ENCODE measurements around the gene LMBRD2.
A peak's percentile ranks its signal among the peaks of the same experiment; 100 is the strongest.
"Not testable (repeated sequence)": the region's sequence is repeated elsewhere in the genome, so short reads cannot be mapped to it uniquely, and the experiment has no call there.

The LMBRD2 gene

DNA sequence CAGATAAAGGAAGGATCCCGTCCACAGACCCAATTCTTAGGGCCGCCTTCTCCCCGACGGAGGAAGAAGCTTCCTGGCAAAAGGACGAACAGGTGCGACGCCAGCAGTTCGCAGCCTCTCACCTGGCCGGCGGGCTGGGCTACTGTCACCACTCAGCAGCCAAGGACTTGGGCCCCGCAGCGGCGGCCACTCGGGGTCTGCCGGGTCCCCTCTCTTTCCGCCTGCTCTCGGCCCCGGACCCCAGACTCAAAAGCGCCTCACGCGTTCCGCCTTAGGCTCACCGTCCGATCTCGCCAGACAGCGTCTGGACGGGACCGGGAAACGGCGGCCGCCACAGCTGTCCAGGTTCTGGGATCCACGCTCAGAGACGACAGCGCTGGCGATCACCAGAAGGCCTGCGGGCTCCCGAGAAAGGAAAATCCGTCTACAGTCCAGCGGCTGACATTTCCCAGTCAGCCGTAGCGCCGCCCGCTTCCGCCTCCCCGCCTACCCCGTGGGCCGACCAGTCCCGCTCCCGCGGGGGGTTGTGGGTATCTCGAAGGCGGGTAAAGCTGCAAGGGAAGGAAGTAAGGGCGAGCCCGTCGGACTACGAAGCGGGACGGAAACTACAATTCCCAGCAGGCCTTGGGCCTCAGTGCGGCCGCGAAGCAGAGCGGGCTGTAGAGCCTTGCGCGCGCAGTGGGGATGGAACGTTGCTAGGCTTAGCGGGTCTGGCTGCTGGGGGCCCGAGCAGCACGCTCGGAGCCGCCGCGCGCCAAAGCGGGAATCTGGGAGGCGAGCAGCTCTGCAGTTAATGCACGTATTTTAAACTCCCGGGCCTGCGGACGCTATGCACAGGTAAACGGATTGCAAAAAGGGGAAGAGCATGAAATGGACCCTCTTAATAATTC is at the start of gene LMBRD2, which contains the start of gene SKP2:
TSS of gene LMBRD2 (minus strand) at position 454 of the 890 bp plus-strand sequence. CDS start 8,538 bp downstream, outside the sequence.
TSS of gene SKP2 (plus strand) at position 678 of the 890 bp plus-strand sequence. CDS start at position 830, 152 bp downstream.
- DNase-seq (ENCODE audit: low read depth in 2 of 3, low spot score in 1 of 3) = peak; percentile 93 to 95 (median 95)

DNA sequence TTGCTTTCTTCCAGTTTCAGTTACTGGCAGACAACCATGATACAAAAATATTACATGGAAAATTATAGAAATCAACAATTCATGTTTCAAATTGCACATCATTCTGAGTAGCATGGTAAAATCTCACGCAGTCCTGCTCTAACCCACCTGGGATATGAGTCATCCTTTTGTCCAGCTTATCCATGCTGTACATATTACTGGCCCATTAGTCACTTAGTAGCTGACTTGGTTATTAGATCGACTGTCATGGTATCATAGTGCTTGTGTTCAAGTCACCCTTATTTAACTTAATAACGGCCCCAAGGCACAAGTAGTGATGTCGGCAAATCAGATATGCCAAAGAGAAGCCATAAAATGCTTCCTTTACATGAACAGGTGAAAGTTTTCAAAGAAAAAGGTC is 48.8 kb upstream of the LMBRD2 start:
- DNase-seq (ENCODE audit: low read depth in 2 of 3, low spot score in 1 of 3) = no peak

DNA sequence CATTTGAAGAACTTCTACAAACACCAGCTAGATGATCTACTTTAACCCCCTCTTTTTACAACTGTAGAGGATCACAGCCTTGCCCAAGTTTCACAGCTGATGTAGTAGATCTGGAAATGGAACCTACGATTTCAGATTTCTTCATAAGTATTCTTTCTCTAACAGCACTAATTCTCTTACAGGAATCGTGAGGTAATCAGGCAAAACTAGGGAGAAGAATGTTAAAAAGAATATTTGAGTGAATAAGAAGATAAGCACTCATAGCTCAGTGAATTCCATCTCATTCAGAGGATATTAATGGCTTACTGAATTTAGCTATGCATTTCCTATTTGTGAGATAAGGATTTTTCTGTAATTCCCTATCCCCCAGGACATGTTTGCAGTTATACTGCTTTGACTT is 47.9 kb upstream of the LMBRD2 start:
- no peak for DNase-seq (ENCODE audit: low read depth in 2 of 3, low spot score in 1 of 3)

DNA sequence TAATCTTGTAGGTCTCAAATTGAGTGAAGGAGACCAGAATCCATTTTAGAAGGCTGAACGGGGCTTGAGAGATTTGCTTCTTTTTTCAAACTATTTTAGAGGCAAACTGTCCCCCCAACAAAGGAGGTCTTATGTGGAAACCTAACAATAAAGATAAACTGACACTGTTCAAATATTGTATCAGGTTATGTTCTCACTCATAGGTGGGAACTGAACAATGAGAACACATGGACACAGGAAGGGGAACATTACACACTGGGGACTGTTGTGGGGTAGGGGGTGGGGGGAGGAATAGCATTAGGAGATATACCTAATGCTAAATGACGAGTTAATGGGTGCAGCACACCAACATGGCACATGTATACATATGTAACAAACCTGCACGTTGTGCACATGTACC is 47.1 kb upstream of the LMBRD2 start:
- not testable (repeated sequence) for DNase-seq (ENCODE audit: low read depth in 2 of 3, low spot score in 1 of 3)

DNA sequence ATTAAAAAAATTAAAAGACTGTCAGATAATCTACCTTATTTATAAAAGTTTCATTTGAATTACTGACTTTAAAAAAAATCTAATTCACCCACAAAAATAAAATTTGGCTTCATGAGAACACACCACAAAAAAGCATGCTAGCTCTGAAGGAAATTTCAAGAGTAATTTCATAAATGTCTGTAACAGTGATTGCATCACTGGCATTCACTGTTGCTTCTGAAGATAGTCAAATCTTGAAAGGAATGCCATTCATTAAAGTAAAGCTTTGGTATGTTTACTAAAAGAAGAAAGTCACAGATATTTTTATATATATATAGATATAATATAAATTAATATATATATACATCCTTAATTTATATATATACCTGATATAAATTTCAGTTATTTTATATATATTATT is 46.6 kb upstream of the LMBRD2 start:
- no peak for DNase-seq (ENCODE audit: low read depth in 2 of 3, low spot score in 1 of 3)

DNA sequence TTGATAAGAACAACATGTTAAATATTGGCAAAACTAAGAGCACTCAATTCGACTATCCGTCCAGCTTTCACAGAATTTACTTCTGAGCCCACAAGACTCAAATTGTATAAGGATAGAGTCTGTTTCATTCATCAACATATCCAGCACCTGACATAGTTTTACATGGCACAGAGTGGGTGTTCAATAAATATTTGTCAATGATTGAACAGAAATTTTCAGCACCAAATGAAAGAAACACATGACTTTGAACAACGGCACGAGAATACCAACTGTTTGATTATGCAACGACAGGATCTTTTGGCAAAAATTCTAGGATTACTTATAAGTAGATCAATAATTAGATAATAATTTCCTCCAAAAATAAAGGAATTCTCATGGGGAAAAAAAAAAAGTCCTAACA is 42.1 kb upstream of the LMBRD2 start:
- no peak for DNase-seq (ENCODE audit: low read depth in 2 of 3, low spot score in 1 of 3)

DNA sequence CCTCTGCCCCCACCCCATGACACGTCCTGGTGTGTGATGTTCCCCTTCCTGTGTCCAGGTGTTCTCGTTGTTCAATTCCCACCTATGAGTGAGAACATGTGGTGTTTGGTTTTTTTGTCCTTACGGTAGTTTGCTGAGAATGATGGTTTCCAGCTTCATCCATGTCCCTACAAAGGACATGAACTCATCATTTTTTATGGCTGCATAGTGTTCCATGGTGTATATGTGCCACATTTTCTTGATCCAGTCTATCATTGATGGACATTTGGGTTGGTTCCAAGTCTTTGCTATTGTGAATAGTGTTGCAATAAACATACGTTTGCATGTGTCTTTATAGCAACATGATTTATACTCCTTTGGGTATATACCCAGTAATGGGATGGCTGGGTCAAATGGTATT is 32.7 kb upstream of the LMBRD2 start:
- not testable (repeated sequence) for DNase-seq (ENCODE audit: low read depth in 2 of 3, low spot score in 1 of 3)

DNA sequence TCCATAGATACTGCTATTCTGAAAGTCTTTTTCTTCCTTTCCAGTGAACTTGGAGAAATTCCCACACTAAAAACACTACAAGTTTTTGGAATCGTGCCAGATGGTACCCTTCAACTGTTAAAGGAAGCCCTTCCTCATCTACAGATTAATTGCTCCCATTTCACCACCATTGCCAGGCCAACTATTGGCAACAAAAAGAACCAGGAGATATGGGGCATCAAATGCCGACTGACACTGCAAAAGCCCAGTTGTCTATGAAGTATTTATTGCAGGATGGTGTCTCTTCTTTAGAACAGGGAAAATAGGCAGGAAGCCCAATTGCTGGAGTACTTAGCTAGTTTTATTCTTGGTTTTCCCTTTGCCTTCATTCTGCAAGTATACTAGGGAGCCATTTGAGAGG is 30.1 kb upstream of the LMBRD2 start:
- no peak for DNase-seq (ENCODE audit: low read depth in 2 of 3, low spot score in 1 of 3)

DNA sequence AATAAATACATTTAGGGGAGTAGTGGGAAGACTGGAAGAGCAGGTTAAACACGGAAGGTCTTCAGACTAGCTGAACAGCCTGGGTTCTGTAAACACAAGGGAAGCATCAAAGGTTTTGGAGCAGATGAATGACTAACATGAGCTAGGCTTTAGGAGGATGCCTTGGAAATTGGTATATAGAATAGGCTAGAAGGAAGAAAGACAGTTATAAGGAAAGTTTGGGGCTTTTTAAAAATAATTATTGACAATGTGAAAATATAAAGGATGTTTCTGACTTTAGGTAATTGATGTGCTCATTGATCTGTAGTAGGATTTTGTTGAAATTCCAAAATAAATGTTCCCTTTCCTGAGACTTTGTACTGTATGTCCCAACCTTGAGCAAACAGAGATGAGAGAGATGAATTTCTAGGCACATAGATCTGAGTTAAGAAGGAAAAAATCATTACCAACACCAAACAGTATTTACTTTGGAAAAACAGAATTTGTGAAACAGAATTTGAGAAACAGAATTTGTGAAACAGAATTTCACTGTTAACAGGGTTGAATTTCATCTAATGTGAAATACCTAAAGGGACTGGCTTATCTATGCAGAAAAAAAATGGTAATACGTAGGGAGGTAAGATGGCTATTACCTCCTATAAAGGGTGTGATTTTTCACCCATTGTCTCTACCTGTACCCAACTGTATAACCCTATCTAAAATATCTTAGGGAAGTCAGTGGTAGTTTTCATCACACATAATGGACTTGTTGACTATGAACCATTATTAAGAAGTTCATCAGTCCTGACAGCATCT is 29.1 kb upstream of the LMBRD2 start:
- DNase-seq (ENCODE audit: low read depth in 2 of 3, low spot score in 1 of 3) = no peak

DNA sequence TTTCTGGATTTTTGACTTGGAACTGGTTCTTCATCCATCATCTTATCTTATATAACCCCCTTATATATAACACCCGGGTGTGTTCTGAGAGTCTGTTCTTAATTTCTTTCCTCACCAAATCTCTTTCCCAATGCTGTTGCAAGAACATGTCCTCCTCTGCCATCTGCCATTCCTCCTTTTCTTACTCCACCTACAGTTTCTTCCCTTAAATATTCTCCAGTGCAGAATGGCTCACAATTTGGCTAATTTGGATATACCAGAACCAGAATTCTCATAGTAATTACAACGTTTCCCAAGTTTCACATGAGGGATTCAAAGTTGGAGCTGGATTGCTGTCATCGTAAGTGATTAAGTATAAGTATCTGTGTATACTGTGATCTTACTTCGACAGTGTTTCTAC is 28.3 kb upstream of the LMBRD2 start:
- DNase-seq (ENCODE audit: low read depth in 2 of 3, low spot score in 1 of 3) = no peak

DNA sequence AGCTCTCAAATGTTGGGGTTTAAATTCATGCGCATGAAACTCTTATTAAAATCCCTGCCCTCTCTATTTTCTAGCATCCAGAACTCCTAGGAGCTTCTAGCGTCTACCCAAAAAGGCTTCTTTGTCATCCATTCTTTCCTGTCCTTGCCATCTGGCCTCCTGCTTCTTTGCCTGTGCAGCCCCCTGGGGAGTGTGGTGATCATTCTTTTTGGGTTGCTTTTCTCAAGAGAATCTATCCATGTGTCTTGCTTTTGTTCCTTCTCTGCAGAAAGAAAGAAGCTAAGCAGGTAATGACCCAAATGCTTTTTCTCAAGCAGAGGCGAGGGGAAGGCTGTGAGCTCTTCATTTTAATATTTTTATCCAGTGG is 26.8 kb upstream of the LMBRD2 start:
- no peak for DNase-seq (ENCODE audit: low read depth in 2 of 3, low spot score in 1 of 3)

DNA sequence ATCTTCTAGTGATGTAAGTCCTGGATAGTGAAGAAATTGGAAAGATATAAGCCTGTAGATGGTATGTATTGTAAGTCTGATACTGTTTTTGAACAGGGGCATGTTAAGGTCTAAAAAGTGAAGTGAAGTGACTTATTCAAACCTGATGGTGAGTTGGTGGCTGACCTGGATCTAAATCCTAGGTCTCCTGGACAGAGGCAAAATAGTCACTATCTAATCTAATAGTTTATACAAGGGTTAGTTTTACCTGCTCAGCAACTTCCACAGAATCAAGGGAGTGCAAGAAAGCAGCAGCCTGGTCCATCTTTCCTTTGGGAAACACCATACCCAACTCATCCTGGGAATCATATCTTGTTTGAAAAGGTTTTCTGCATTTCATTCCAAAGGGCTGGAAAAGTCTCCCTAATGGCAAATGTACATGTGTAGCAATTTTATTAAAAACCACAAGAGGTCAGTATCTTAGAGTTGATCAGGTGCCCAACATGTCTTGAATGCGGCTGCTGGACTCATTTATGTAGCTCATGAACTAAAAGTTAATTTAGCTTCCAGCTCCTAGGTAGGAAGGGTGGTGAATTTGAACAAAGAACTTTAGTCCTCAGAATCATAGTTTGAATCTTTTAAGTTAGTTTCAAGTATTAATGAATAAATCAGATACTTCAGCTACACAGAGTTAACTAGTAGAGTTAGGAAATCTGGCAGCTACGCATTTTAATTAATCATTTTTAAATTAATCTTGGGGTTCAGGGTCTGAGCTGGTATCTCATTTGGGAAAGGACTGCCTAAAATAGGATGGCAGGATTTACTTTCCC is 26.2 kb upstream of the LMBRD2 start:
- no peak for DNase-seq (ENCODE audit: low read depth in 2 of 3, low spot score in 1 of 3)

DNA sequence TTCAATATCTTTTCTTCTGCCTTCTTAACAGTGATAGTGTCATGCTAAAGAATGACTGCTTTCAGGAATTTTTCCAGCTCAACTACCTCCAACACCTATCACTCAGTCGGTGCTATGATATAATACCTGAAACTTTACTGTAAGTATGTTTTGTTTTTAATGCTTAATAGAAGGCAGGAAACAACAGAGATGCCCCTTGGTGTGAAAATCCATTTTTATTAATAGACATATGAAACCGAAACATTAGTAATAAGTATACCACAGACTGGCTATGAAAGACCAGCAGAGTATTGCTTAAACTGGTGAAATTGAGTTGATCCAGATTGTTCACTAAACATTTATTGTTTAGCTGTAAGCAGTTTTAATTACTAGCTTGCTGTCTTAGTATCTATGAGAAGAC is 25.5 kb upstream of the LMBRD2 start:
- no peak for DNase-seq (ENCODE audit: low read depth in 2 of 3, low spot score in 1 of 3)

DNA sequence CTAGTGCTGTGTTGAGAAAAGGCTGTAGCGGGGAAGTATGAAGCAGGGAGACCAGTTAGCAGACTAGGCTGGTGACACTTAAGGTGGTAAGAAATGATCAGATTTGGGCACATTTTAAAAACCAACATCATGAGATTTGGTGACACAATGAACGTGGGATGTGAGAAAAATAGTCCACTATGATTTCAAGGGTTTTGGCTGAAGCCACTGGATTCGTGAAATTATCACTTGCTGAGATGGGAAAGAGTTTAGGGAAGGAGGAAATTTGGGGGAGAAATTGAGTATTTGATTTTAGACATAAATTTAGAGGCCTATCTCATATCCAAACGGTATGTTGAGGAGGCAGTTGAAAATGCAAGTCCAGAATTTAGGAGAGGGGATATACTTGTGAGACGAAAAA is 23.4 kb upstream of the LMBRD2 start:
- DNase-seq (ENCODE audit: low read depth in 2 of 3, low spot score in 1 of 3) = no peak

DNA sequence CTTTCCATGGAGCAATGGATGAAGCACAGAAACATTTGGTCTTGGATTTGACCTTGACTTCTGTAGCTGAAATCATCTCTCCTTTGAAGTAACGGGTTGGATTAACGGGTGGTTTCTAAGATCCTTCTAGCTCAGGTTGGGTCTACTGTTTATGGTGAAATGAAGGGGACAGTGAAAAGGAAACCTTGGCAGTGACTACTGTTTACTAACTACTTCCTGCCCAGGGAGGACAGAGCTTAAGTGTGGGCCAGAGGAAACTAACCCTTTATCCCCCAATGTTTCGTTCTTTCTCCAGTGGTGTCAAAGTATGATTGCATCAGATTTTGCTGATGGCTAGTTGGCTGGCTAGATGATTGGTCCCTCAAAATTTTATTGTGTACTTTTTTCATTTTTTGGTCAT is 22.4 kb upstream of the LMBRD2 start:
- DNase-seq (ENCODE audit: low read depth in 2 of 3, low spot score in 1 of 3) = no peak

DNA sequence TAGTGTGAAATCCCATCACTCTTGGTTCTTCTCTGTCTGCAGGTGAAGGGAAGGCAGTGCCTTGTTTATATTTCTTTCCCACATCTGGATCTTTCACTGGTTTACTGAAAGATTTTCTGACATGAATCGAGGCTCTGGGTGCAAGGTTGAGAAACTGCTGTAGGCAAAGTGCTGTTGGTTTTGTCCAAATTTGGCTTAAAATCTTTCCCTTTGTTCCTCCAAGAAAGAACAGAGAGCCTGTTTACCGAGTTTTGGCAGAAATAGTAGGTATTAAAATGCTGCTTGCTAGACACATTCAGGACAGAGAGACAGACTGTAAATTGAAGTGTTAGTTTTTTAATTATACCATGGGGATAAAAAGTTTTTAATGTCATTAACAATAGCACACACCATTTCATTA is 21.7 kb upstream of the LMBRD2 start:
- no peak for DNase-seq (ENCODE audit: low read depth in 2 of 3, low spot score in 1 of 3)

DNA sequence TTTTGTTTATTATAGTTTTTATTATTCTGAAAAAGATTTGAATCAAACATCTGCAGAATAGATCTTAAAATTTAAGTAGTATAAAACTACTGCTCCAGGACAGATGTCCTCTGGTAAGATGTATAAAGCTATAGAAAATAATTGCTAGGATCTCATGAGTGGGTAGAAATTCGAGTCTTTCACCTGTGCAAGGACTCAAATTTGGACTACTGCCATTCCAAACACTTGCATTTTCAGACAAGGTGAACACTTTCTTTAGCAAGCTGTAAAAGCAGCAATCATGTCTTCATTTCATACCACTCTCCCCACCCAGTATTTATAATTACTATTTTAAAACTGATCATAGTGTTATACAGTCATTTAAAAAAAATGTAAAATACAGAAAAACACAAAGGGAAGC is 20.9 kb upstream of the LMBRD2 start:
- no peak for DNase-seq (ENCODE audit: low read depth in 2 of 3, low spot score in 1 of 3)

DNA sequence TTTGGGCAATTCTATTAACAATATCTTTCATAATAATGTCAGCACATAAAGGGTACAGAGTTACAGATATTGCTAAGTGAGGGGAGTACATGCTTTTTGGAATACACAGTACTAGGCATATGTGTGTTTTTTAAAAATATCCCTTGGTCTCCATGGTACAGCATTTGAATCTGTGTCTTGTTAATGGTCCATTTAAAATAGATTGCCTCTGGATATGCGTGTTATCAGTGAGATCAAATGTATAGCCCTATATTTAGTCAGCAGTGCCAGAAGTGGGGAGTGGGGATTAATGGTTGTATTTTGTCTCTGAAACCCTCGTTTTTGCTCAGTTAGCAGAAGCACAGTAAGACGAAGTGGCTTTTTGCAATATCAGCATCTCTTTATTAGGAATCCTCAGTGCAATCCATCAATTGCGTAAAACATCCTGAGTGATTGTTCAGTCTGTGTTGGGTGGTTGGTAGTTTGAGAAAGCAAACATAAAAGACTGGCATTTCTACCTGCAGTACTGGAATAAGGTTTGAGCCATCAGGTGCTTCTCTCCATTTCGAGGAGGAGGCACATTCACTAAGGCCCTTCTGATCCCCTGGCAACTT is 19.2 kb upstream of the LMBRD2 start:
- no peak for DNase-seq (ENCODE audit: low read depth in 2 of 3, low spot score in 1 of 3)

DNA sequence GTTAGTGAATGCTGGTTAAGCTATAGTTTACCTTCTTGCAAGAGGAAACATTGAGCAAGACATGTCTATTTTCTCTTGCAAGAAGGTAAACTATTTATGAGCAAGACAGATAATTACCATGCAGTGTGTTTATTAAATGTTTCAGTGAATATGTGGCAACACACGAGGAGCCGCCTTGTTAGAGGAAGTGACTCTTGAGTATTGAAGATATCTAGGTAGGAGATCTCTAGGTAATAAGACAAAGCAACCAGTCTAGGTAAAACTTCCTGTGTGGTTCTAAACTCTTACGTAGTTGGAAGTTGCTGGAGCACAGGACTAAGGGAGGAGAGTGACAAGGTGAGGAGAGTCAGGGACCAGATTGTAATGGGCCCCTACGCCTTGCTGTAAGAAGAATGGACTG is 17.1 kb upstream of the LMBRD2 start:
- DNase-seq (ENCODE audit: low read depth in 2 of 3, low spot score in 1 of 3) = no peak

DNA sequence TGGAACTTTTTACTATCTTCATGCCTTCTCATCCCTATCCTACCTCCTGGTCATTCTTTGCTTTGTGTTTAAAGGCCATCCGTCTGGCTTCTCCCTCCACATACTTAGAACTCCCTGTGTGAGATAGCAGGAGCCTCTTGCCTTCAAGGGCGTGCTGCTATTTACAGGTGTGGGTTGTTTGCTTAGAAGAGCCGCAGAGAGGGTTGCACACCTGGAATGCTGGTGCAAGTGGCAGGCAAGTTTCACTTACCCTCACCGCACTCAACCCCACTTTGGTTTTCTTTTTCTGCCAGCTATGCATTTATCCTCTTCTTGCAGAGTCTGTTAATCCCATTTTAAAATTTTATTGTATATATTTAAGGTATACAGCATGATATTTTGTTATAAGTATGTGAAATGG is 12.8 kb upstream of the LMBRD2 start:
- DNase-seq (ENCODE audit: low read depth in 2 of 3, low spot score in 1 of 3) = no peak

Measured in stimulated activated CD4-positive, alpha-beta T cell treated with anti-CD3 and anti-CD28 coated beads, Interleukin-12 subunit alpha, Interleukin-12 subunit beta, amount 100 ng/mL, for 48 hours (primary cell).